Bronchial epithelial cell (primary cell): ENCODE data around the gene IER2. TPM values are rescaled to one million over a fixed set of nuclear protein-coding genes. Genes with fewer than 3 reads are reported as not detected.
"Not testable (repeated sequence)": the region's sequence is repeated elsewhere in the genome, so short reads cannot be mapped to it uniquely, and the experiment has no call there.

Experiments used
- DNase-seq: peaks from one replicate; pipeline ENCODE4 v3.0.0-alpha.2; 2010; ENCODE audit warnings: low read depth
- FAIRE-seq: peaks from 2 replicates; lab custom pipeline; 2011; peaks lifted over from hg19 to GRCh38; lab: Jason Lieb, UNC
- H3K27me3 ChIP-seq: 2 replicates; pipeline ENCODE4 v1.5.1; 2011; ENCODE audit warnings: low read length; ENCODE audit not compliant: control insufficient read depth, insufficient read depth
- H3K36me3 ChIP-seq: 2 replicates; pipeline ENCODE4 v1.5.1; 2011; ENCODE audit warnings: low read length; ENCODE audit not compliant: control insufficient read depth, insufficient read depth
- H3K4me3 ChIP-seq: 2 replicates; pipeline ENCODE4 v1.5.1; 2011; ENCODE audit warnings: mild to moderate bottlenecking, low read depth, low read length, control low read depth
- CTCF ChIP-seq: IDR thresholded peaks from 2 replicates; pipeline ENCODE4 v1.5.1; 2011; ENCODE audit warnings: mild to moderate bottlenecking, moderate library complexity, low read length, control low read depth, inconsistent platforms; ENCODE audit not compliant: insufficient read depth, severe bottlenecking
- total RNA-seq: library from RNA; depleted of rRNA; stranded (reverse); fragments of >200 nt; gene quantifications from 2 replicates; pipeline ENCODE4 v1.2.1, GENCODE V29; 2014

IER2 gene
- total RNA-seq, 1 donor from 2014 or later = 32.1 TPM

GRCh38 chr19:13187419-13187818 is 37.2 kb downstream of the IER2 start:
- no peak for TF ChIP-seq CTCF
- no peaks in the 10 kb centered on the region for H3K27me3 ChIP-seq
- H3K36me3 ChIP-seq = no peaks in the 10 kb centered on the region
- no peak for DNase-seq
- H3K4me3 ChIP-seq = no peak overlapping the region
- FAIRE-seq = no peak

GRCh38 chr19:13189600-13189999 is 39.4 kb downstream of the IER2 start:
- DNase-seq = no peak
- Histone ChIP-seq H3K27me3 (no peaks in the 10 kb centered on the region), H3K4me3 (no peak overlapping the region), H3K36me3 (no peaks in the 10 kb centered on the region)
- TF ChIP-seq CTCF = no peak
- no peak for FAIRE-seq

GRCh38 chr19:13190781-13191540 is 40.8 kb downstream of the IER2 start:
- Histone ChIP-seq H3K36me3 (no peaks in the 10 kb centered on the region), H3K27me3 (no peaks in the 10 kb centered on the region), H3K4me3 (no peak overlapping the region)
- TF ChIP-seq CTCF = no peak
- FAIRE-seq (no peak), DNase-seq (no peak)

GRCh38 chr19:13195678-13196077 is 45.5 kb downstream of the IER2 start:
- TF ChIP-seq CTCF = peak; percentile 25
- no peak for FAIRE-seq
- Histone ChIP-seq H3K27me3 (no peaks in the 10 kb centered on the region), H3K4me3 (no peak overlapping the region), H3K36me3 (no peaks in the 10 kb centered on the region)
- no peak for DNase-seq

GRCh38 chr19:13198634-13199033 is 48.4 kb downstream of the IER2 start:
- TF ChIP-seq CTCF = no peak
- DNase-seq = no peak
- Histone ChIP-seq H3K27me3 (no peaks in the 10 kb centered on the region), H3K4me3 (no peak overlapping the region), H3K36me3 (no peaks in the 10 kb centered on the region)
- FAIRE-seq = no peak

- FAIRE-seq, DNase-seq, H3K36me3 ChIP-seq, H3K27me3 ChIP-seq, H3K4me3 ChIP-seq: not testable (repeated sequence)
Observed at GRCh38 chr19:13202112-13202511, 51.9 kb downstream of the IER2 start.

Other genes starting within 250 kb of the IER2 start
- not detected in 2 replicates for gene SYCE2, start 231.1 kb upstream of the IER2 start, total RNA-seq
- 53.6 and 55.5 TPM in 2 replicates for gene FARSA, start 216.7 kb upstream of the IER2 start, total RNA-seq
- gene CALR, start 211.8 kb upstream of the IER2 start, total RNA-seq = 1,002 and 1,570 TPM in 2 replicates
- gene RAD23A, start 204.5 kb upstream of the IER2 start, total RNA-seq = 91.1 and 120 TPM in 2 replicates
- 27.1 and 36.0 TPM in 2 replicates for gene GADD45GIP1, start 193.2 kb upstream of the IER2 start, total RNA-seq
- not detected in 2 replicates for gene DAND5, start 180.8 kb upstream of the IER2 start, total RNA-seq
- gene NFIX, start 154.9 kb upstream of the IER2 start, total RNA-seq = 5.4 and 5.8 TPM in 2 replicates
- 0.51 and 1.3 TPM in 2 replicates for gene LYL1, start 47.6 kb upstream of the IER2 start, total RNA-seq
- gene TRMT1, start 33.7 kb upstream of the IER2 start, total RNA-seq = 28.0 and 40.5 TPM in 2 replicates
- gene NACC1, start 32.1 kb upstream of the IER2 start, total RNA-seq = 20.3 and 46.6 TPM in 2 replicates
- gene STX10, start within 50 bp of the IER2 start, total RNA-seq = 68.4 and 75.3 TPM in 2 replicates